ENCODE results near the gene PIK3CB. TPM values are rescaled to one million over a fixed set of nuclear protein-coding genes. Genes with fewer than 3 reads are reported as not detected.

PIK3CB gene
- polyA plus RNA-seq, 1 of the 3 experiments (the other 2 are of a cell fraction) = 6.8 TPM

DNA sequence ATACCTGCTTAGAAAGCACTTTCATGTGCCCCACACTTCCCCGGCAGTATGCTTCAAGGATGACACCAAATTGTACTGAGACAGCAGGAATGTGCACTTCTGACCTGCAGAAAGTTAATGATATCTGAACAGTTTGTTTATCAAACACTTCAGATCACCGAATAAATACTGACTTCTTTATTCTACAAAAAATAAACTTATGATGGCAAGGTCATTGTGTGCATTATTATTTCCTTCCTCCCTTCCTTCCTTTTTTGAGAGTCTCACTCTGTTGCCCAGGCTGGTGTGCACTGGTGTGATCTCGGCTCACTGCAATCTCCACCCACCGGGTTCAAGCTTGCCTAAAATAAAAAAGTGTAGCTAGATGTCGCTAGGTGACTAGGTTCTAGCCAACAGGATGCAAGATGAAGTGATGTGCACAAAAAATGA, 145.8 kb downstream of the PIK3CB start:
- no peaks in the 10 kb centered on the region for H3K79me2 ChIP-seq (ENCODE audit: insufficient read depth)
- H3K9ac ChIP-seq = no peak overlapping the region
- peaks cover 0 to 5% of the 10 kb centered on the region in 2 experiments; a peak in 1 of 4 replicates for H3K4me1 ChIP-seq (ENCODE audit: control insufficient read depth in 1 of 2, insufficient read depth in 2 of 2, low read depth in 1 of 2, low read length in 1 of 2)
- no peaks in the 10 kb centered on the region for H4K20me1 ChIP-seq (ENCODE audit: insufficient read depth)
- no peak overlapping the region for H3K4me3 ChIP-seq (ENCODE audit: low read depth in 2 of 2, low read length in 1 of 2)
- CTCF ChIA-PET = interaction anchor here (1.5 to 17.8 kb wide), 2 partner anchors 10 to 230 kb away, joined by 3 to 298 read pairs; no protein-coding TSS in a partner anchor
- no peak overlapping the region for H3K27ac ChIP-seq (ENCODE audit: low read depth in 2 of 2, low read length in 1 of 2)
- H3K9me2 ChIP-seq = no peaks in the 10 kb centered on the region
- TF ChIP-seq RAD21 (IDR thresholded peaks at IDR 0.05; ENCODE audit: low read length) = peak; percentile 9; the same call in 1 of the 2 replicates
- no peak for TF ChIP-seq SMC3 (IDR thresholded peaks at IDR 0.05; ENCODE audit: low read depth, low read length)
- no peak for TF ChIP-seq MEF2A (IDR thresholded peaks at IDR 0.05; ENCODE audit: borderline replicate concordance, low read depth)
- no peak for TF ChIP-seq NFIC (IDR thresholded peaks at IDR 0.05; ENCODE audit: borderline replicate concordance)
- no peak for TF ChIP-seq TCF12 (IDR thresholded peaks at IDR 0.05)
- peaks cover 10% of the 10 kb centered on the region for H3F3A ChIP-seq (replicated peaks; ENCODE audit: insufficient read depth)
- H3K27me3 ChIP-seq (ENCODE audit: insufficient read depth) = no peaks in the 10 kb centered on the region
- POLR2A ChIA-PET = no interaction called here
- no peak overlapping the region for H3K4me2 ChIP-seq
- DNase-seq = no peak
- WGBS (ENCODE audit: low lambda C conversion rate) = 88% methylated on average over 5 of the region's 5 CpGs
- peaks cover 0 to 3% of the 10 kb centered on the region in 2 experiments for H3K36me3 ChIP-seq (replicated peaks in 1 of 2; ENCODE audit: control insufficient read depth in 1 of 2, insufficient read depth in 2 of 2, low read length in 1 of 2)
- no peak overlapping the region for H2AFZ ChIP-seq (ENCODE audit: low read depth)
- H3K9me3 ChIP-seq = no peaks in the 10 kb centered on the region

DNA sequence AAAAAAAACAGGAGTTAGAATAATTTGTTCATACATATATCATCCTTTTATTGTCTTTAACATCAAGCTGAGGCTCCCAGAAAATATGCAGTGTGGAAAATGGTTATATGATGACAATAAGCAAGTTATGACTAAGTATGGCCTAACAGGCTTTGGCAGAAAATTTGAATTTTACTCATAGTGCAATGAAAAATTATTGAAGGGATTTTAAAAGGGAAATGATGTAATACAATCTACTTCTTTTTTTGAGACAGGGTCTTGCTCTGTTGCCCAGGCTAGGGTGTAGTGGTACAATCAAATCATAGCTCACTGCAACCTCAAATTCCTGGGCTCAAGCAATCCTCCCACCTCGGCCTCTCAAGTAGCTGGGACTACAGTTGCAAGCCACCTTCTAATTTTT, 147.5 kb downstream of the PIK3CB start:
- H3K9me2 ChIP-seq = no peaks in the 10 kb centered on the region
- 91% methylated on average over 1 of the region's 1 CpG for WGBS (ENCODE audit: low lambda C conversion rate)
- ChIA-PET POLR2A (no interaction called here), CTCF (interaction anchor here (0.9 to 2.9 kb wide), 2 partner anchors 228 to 236 kb away, joined by 3 to 15 read pairs; no protein-coding TSS in a partner anchor)
- H3K4me1 ChIP-seq (ENCODE audit: control insufficient read depth in 1 of 2, insufficient read depth in 2 of 2, low read depth in 1 of 2, low read length in 1 of 2) = peaks cover 0 to 5% of the 10 kb centered on the region in 2 experiments; a peak in 1 of 4 replicates
- no peaks in the 10 kb centered on the region for H3K36me3 ChIP-seq (replicated peaks in 1 of 2; ENCODE audit: control insufficient read depth in 1 of 2, insufficient read depth in 2 of 2, low read length in 1 of 2)
- H3K4me3 ChIP-seq (ENCODE audit: low read depth in 2 of 2, low read length in 1 of 2) = no peak overlapping the region
- no peak overlapping the region for H3K4me2 ChIP-seq
- no peak for DNase-seq
- H3K9me3 ChIP-seq = no peaks in the 10 kb centered on the region
- H3K27me3 ChIP-seq (ENCODE audit: insufficient read depth) = no peaks in the 10 kb centered on the region
- no peak; the same call in 1 of the 2 replicates for TF ChIP-seq FOSL2 (IDR thresholded peaks at IDR 0.05; ENCODE audit: borderline replicate concordance, low read depth)
- TF ChIP-seq TEAD4 (IDR thresholded peaks at IDR 0.05; ENCODE audit: borderline replicate concordance, insufficient read depth) = 0 out of 2 replicates have a peak, but pooled peaks have one; percentile 9
- TF ChIP-seq EP300 (IDR thresholded peaks at IDR 0.05; ENCODE audit: borderline replicate concordance in 1 of 2, low read depth in 1 of 2, low read length in 1 of 2) = no peak
- no peak for TF ChIP-seq RXRA (IDR thresholded peaks at IDR 0.05; ENCODE audit: borderline replicate concordance, low read depth)
- no peak for TF ChIP-seq MXI1 (IDR thresholded peaks at IDR 0.05; ENCODE audit: low read depth, low read length)
- no peak for TF ChIP-seq GABPA (IDR thresholded peaks at IDR 0.05; ENCODE audit: low read depth)
- H4K20me1 ChIP-seq (ENCODE audit: insufficient read depth) = no peaks in the 10 kb centered on the region
- no peaks in the 10 kb centered on the region for H3K79me2 ChIP-seq (ENCODE audit: insufficient read depth)
- peak overlapping the region in 1 of 2 experiments; percentile 11; a peak in 2 of 4 replicates for H3K27ac ChIP-seq (ENCODE audit: low read depth in 2 of 2, low read length in 1 of 2)
- H3F3A ChIP-seq (replicated peaks; ENCODE audit: insufficient read depth) = peaks cover 10% of the 10 kb centered on the region
- no peak overlapping the region for H2AFZ ChIP-seq (ENCODE audit: low read depth)
- no peak overlapping the region for H3K9ac ChIP-seq

DNA sequence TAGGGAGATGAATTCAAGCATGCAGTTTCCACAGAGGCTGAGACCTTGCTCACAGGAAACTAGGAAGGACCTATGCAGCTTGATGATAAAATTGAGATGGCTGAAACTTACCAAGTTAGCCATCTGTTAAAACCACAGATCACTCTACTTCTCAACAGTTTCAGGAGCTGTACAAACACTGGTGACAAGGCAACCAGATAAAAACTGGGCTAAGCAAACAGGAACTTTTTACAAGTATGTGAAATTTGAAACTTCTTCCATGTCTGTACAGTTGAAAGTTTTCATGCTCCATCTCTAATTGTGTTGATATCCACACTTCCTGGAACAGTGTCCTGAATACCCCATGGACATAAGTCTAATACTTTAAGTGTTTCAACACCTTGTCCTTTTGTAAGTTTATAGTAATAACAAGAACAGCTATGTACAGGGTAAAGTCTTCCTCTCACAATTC, 147.9 kb downstream of the PIK3CB start:
- no peaks in the 10 kb centered on the region for H3K9me3 ChIP-seq
- no peak overlapping the region for H3K9ac ChIP-seq
- H4K20me1 ChIP-seq (ENCODE audit: insufficient read depth) = no peaks in the 10 kb centered on the region
- H3K4me2 ChIP-seq = no peak overlapping the region; the same call in 1 of the 2 replicates
- H3K27ac ChIP-seq (ENCODE audit: low read depth in 2 of 2, low read length in 1 of 2) = peak overlapping the region in 1 of 2 experiments; percentile 11; a peak in 2 of 4 replicates
- TF ChIP-seq TAF1 (IDR thresholded peaks at IDR 0.05; ENCODE audit: borderline replicate concordance, low read depth, low read length) (no peak), JUND (IDR thresholded peaks at IDR 0.05) (peak; percentile 33), TCF12 (IDR thresholded peaks at IDR 0.05) (peak; percentile 56), FOXM1 (IDR thresholded peaks at IDR 0.05; ENCODE audit: low read depth) (no peak), YY1 (IDR thresholded peaks at IDR 0.05; ENCODE audit: low read depth) (no peak), TEAD4 (IDR thresholded peaks at IDR 0.05; ENCODE audit: borderline replicate concordance, insufficient read depth) (peak; percentile 8; the same call in 1 of the 2 replicates), POLR2AphosphoS5 (IDR thresholded peaks at IDR 0.05; ENCODE audit: low read depth, low read length) (peak; percentile 23; the same call in 1 of the 2 replicates)
- TF ChIP-seq, protein P1, sequence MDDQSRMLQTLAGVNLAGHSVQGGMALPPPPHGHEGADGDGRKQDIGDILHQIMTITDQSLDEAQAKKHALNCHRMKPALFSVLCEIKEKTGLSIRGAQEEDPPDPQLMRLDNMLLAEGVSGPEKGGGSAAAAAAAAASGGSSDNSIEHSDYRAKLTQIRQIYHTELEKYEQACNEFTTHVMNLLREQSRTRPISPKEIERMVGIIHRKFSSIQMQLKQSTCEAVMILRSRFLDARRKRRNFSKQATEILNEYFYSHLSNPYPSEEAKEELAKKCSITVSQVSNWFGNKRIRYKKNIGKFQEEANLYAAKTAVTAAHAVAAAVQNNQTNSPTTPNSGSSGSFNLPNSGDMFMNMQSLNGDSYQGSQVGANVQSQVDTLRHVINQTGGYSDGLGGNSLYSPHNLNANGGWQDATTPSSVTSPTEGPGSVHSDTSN (IDR thresholded peaks at IDR 0.05) = peak; percentile 59
- H3K79me2 ChIP-seq (ENCODE audit: insufficient read depth) = no peaks in the 10 kb centered on the region
- no peak overlapping the region for H3K4me3 ChIP-seq (ENCODE audit: low read depth in 2 of 2, low read length in 1 of 2)
- H2AFZ ChIP-seq (ENCODE audit: low read depth) = no peak overlapping the region
- CTCF ChIA-PET = interaction anchor here (2.9 kb wide), 1 partner anchor 229 kb away, joined by 15 read pairs; no protein-coding TSS in a partner anchor
- no peak for DNase-seq
- H3K9me2 ChIP-seq = no peaks in the 10 kb centered on the region
- POLR2A ChIA-PET = no interaction called here
- peaks cover 10% of the 10 kb centered on the region for H3F3A ChIP-seq (replicated peaks; ENCODE audit: insufficient read depth)
- peaks cover 0 to 5% of the 10 kb centered on the region in 2 experiments; a peak in 1 of 4 replicates for H3K4me1 ChIP-seq (ENCODE audit: control insufficient read depth in 1 of 2, insufficient read depth in 2 of 2, low read depth in 1 of 2, low read length in 1 of 2)
- no peaks in the 10 kb centered on the region for H3K27me3 ChIP-seq (ENCODE audit: insufficient read depth)
- no peaks in the 10 kb centered on the region for H3K36me3 ChIP-seq (replicated peaks in 1 of 2; ENCODE audit: control insufficient read depth in 1 of 2, insufficient read depth in 2 of 2, low read length in 1 of 2)
